Parathyroid adenoma (tissue), 2 donors: ENCODE measurements around the gene ENTPD1.

Source experiments
- H2AFZ ChIP-seq: fragments of 300-600 bp; sonication (generic); one replicate; pipeline ENCODE4 v1.7.0; 2017; ENCODE audit warnings: antibody characterized with exemption, mild to moderate bottlenecking
- H3K27ac ChIP-seq: fragments of 300-600 bp; sonication (generic); one replicate; pipeline ENCODE4 v1.7.0; 2017
- H3K27me3 ChIP-seq: fragments of 300-600 bp; sonication (generic); one replicate; pipeline ENCODE4 v1.7.0; 2017; ENCODE audit warnings: low read length; ENCODE audit not compliant: control insufficient read depth, insufficient read depth
- H3K36me3 ChIP-seq: fragments of 300-600 bp; sonication (generic); one replicate; pipeline ENCODE4 v1.7.0; 2017; ENCODE audit warnings: low read length; ENCODE audit not compliant: control insufficient read depth, insufficient read depth
- H3K4me1 ChIP-seq: fragments of 300-600 bp; sonication (generic); one replicate; pipeline ENCODE4 v1.7.0; 2017; ENCODE audit warnings: control low read depth
- H3K4me2 ChIP-seq: fragments of 300-600 bp; sonication (generic); one replicate; pipeline ENCODE4 v1.7.0; 2017; ENCODE audit warnings: low read length
- H3K4me3 ChIP-seq: fragments of 300-600 bp; sonication (generic); one replicate; pipeline ENCODE4 v1.7.0; 2017; ENCODE audit warnings: low read depth, low read length
- H3K79me2 ChIP-seq: fragments of 300-600 bp; sonication (generic); one replicate; pipeline ENCODE4 v1.7.0; 2017; ENCODE audit warnings: control low read depth
- H3K9ac ChIP-seq: fragments of 300-600 bp; sonication (generic); one replicate; pipeline ENCODE4 v1.7.0; 2017; ENCODE audit warnings: mild to moderate bottlenecking
- H3K9me3 ChIP-seq: fragments of 300-600 bp; sonication (generic); one replicate; pipeline ENCODE4 v1.7.0; 2017; ENCODE audit warnings: low read length; ENCODE audit not compliant: control insufficient read depth
- CTCF ChIP-seq: fragments of 300-600 bp; sonication (generic); IDR thresholded peaks from one replicate; pipeline ENCODE4 v1.7.0; 2017; ENCODE audit warnings: antibody characterized with exemption, mild to moderate bottlenecking
- donor health status: primary hyperparathyroidism.

ENTPD1 gene

GRCh38 chr10:95809370-95810197, 53.6 kb downstream of the ENTPD1 start:
- no peak overlapping the region for H3K4me2 ChIP-seq
- TF ChIP-seq CTCF: no peak
- no peaks in the 10 kb centered on the region for H3K79me2 ChIP-seq
- H3K4me1 ChIP-seq: no peaks in the 10 kb centered on the region
- H3K36me3 ChIP-seq: no peaks in the 10 kb centered on the region
- no peaks in the 10 kb centered on the region for H3K9me3 ChIP-seq
- H2AFZ ChIP-seq: no peak overlapping the region
- H3K4me3 ChIP-seq: no peak overlapping the region
- no peak overlapping the region for H3K9ac ChIP-seq
- no peak overlapping the region for H3K27ac ChIP-seq
- H3K27me3 ChIP-seq: no peaks in the 10 kb centered on the region

DNA sequence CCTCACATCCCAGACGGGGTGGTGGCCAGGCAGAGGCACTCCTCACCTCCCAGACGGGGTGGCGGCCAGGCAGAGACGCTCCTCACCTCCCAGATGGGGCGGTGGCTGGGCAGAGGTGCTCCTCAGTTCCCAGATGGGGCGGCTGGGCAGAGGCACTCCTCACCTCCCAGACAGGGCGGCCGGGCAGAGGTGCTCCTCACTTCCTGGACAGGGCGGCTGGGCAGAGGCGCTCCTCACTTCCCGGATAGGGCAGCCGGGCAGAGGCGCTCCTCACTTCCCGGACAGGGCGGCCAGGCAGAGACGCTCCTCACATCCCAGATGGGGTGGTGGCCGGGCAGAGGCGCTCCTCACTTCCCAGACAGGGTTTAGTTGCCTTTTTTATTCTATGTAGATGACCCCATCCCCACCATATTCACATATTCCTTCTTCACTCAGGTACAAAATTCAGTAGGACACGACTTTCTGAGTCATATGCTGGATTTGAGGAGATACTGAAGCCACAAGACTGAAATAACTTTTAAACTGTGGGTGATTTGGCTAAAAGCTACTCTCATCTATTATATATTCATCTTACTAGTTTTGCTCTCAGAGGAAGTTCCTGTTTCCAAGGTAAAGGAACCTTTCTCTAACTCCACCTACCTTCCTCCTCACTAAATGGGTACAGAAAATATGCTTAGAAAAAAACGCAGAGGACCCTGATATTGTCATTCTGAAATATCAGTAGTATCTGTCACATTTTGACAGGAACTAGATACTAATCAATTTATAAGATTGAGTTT, 54.4 kb downstream of the ENTPD1 start:
- no peaks in the 10 kb centered on the region for H3K79me2 ChIP-seq
- H3K27ac ChIP-seq: no peak overlapping the region
- H3K4me2 ChIP-seq: no peak overlapping the region
- no peak overlapping the region for H3K9ac ChIP-seq
- no peak overlapping the region for H3K4me3 ChIP-seq
- H3K4me1 ChIP-seq: no peaks in the 10 kb centered on the region
- TF ChIP-seq CTCF: no peak
- H3K27me3 ChIP-seq: no peaks in the 10 kb centered on the region
- H3K9me3 ChIP-seq: no peaks in the 10 kb centered on the region
- H3K36me3 ChIP-seq: no peaks in the 10 kb centered on the region
- H2AFZ ChIP-seq: no peak overlapping the region

- no peaks in the 10 kb centered on the region for H3K4me1 ChIP-seq
- H3K4me2 ChIP-seq: no peak overlapping the region
- no peak overlapping the region for H3K4me3 ChIP-seq
- no peak overlapping the region for H2AFZ ChIP-seq
- H3K9me3 ChIP-seq: no peaks in the 10 kb centered on the region
- no peaks in the 10 kb centered on the region for H3K27me3 ChIP-seq
- no peak for TF ChIP-seq CTCF
- H3K9ac ChIP-seq: no peak overlapping the region
- no peaks in the 10 kb centered on the region for H3K79me2 ChIP-seq
- H3K36me3 ChIP-seq: no peaks in the 10 kb centered on the region
- no peak overlapping the region for H3K27ac ChIP-seq
These were observed 57.2 kb downstream of the ENTPD1 start for GRCh38 chr10:95813054-95813685.

- TF ChIP-seq CTCF: no peak
- H3K27ac ChIP-seq: peak overlapping the region; percentile 20
- H3K9ac ChIP-seq: no peak overlapping the region
- no peaks in the 10 kb centered on the region for H3K27me3 ChIP-seq
- H3K79me2 ChIP-seq: no peaks in the 10 kb centered on the region
- H2AFZ ChIP-seq: no peak overlapping the region
- H3K4me1 ChIP-seq: no peaks in the 10 kb centered on the region
- H3K9me3 ChIP-seq: no peaks in the 10 kb centered on the region
- no peak overlapping the region for H3K4me2 ChIP-seq
- no peak overlapping the region for H3K4me3 ChIP-seq
- H3K36me3 ChIP-seq: no peaks in the 10 kb centered on the region
These were observed 58.2 kb downstream of the ENTPD1 start for GRCh38 chr10:95814011-95814727.
